ENCODE results near the gene PLXNA4.

GRCh38 chr7:132511921-132512320 is 64.3 kb downstream of the PLXNA4 start:
- TF ChIP-seq CTCF (IDR thresholded peaks at IDR 0.05; ENCODE audit: poor library complexity) (no peak), EZH2 (IDR thresholded peaks at IDR 0.05; ENCODE audit: borderline replicate concordance) (no peak), EZH2phosphoT487 (IDR thresholded peaks at IDR 0.05; ENCODE audit: low read depth, severe bottlenecking, unreplicated experiment) (no peak)

All from hepatocyte (in vitro differentiated cells).